Measurements from ENCODE around the gene SNX11.

DNA sequence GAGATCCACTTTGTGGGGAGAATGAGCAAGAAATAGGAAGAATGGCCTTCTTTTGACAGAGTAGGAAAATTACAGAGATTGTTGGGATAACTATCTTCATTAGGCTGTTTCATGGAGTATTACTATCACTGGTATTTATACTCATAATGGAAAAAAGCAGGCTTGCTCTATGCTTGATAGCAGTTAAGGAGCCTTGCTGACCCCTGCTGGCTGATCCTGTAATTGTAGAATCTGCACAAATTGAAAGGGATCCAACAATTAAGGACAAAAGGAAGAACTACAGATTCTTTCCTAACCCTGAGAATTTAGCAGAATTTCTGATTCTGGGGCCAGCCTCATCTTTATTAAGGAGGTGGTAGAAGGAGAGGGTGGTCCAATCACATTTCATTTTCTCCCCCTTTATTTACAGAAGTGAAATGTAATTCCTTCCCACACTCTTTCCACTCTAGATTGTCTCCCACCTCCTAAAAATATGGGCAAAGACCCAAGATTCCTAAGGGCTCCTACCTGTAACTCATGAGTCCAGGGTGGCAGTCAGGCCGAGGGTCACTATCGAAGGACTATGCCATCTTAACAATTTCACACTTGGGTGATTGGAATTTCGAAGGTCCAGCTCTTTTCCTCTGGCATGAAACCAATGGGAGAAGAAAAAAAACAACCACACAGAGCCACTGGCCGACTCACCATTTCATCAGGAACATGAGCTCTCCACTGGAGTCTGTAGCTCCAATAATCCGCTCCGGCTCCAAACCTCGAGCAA lies 33.1 kb upstream of the SNX11 start:
- TF ChIP-seq, protein P1, sequence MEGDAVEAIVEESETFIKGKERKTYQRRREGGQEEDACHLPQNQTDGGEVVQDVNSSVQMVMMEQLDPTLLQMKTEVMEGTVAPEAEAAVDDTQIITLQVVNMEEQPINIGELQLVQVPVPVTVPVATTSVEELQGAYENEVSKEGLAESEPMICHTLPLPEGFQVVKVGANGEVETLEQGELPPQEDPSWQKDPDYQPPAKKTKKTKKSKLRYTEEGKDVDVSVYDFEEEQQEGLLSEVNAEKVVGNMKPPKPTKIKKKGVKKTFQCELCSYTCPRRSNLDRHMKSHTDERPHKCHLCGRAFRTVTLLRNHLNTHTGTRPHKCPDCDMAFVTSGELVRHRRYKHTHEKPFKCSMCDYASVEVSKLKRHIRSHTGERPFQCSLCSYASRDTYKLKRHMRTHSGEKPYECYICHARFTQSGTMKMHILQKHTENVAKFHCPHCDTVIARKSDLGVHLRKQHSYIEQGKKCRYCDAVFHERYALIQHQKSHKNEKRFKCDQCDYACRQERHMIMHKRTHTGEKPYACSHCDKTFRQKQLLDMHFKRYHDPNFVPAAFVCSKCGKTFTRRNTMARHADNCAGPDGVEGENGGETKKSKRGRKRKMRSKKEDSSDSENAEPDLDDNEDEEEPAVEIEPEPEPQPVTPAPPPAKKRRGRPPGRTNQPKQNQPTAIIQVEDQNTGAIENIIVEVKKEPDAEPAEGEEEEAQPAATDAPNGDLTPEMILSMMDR (conservative IDR thresholded peaks at IDR 0.05 in 1 of 2, IDR thresholded peaks at IDR 0.05 in 1 of 2; ENCODE audit: low read depth in 1 of 2, low read length in 2 of 2) = peak; percentile 80 to 84
- no peak for TF ChIP-seq EZH2 (IDR thresholded peaks at IDR 0.05; ENCODE audit: low read length, missing control alignments)
